ENCODE measurements around the gene NTM. TPM values are rescaled to one million over a fixed set of nuclear protein-coding genes. Genes with fewer than 3 reads are reported as not detected.

NTM gene
- polyA plus RNA-seq, 1 donor from 2014 or later = 39.4 TPM

DNA sequence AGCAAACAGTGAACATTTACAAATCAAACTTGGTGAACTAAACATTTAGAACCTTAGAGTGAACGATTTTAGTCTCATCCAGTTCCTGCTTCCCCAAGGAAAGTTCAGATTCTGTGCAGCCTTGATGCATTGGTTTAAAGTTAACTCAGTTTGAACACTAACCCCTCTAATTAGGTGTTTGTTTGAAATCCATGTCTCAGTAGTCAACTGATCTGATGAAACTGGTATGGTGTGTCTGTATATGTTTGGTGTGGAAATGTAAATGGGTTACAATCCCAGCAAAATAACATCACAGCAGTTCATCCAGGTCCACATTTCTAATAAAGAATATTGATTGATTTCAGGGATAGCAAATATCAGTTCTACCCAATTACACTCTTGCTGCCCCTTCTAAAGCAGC is 532.0 kb downstream of the NTM start (continued):
- TF ChIP-seq RAD21 (conservative IDR thresholded peaks at IDR 0.05) (no peak), MXI1 (conservative IDR thresholded peaks at IDR 0.05; ENCODE audit: poor library complexity, severe bottlenecking) (no peak)

DNA sequence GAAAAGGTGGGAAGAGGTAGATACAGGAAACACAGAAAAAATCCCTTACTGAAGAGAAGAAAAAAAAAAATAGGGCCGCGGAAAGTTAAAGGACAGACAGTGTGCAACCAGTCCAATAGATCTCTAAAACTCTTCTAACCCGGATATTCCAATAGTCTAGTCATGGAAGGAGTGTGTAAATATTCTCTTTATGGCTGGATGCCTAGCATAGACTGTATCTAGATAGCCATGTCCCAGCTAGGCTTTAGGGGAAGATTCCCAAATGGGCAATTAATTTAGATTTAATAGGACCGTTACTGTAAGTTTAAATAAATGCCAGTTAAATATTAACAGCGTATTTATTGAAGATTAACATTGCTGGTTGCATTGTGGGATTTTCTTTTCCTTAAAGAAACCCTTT is 532.7 kb downstream of the NTM start:
- Histone ChIP-seq H3K79me2 (replicated peaks; ENCODE audit: insufficient read depth, low read length) (no peaks in the 10 kb centered on the region), H3K4me3 (ENCODE audit: low read length) (no peak overlapping the region), H3K27ac (ENCODE audit: low read length) (no peak overlapping the region), H3K9ac (ENCODE audit: low read length) (no peak overlapping the region), H2AFZ (ENCODE audit: low read depth, low read length) (no peak overlapping the region), H3K36me3 (ENCODE audit: insufficient read depth, low read length) (no peaks in the 10 kb centered on the region), H3K9me3 (ENCODE audit: low read length) (no peaks in the 10 kb centered on the region), H3K27me3 (ENCODE audit: insufficient read depth, low read depth, low read length) (no peaks in the 10 kb centered on the region), H3K4me2 (ENCODE audit: low read length) (no peak overlapping the region), H4K20me1 (ENCODE audit: insufficient read depth) (no peaks in the 10 kb centered on the region), H3F3A (ENCODE audit: insufficient read depth, low read length, poor library complexity, severe bottlenecking) (no peaks in the 10 kb centered on the region), H3K9me2 (ENCODE audit: insufficient read depth, low read length) (no peaks in the 10 kb centered on the region)
- TF ChIP-seq, protein P1, sequence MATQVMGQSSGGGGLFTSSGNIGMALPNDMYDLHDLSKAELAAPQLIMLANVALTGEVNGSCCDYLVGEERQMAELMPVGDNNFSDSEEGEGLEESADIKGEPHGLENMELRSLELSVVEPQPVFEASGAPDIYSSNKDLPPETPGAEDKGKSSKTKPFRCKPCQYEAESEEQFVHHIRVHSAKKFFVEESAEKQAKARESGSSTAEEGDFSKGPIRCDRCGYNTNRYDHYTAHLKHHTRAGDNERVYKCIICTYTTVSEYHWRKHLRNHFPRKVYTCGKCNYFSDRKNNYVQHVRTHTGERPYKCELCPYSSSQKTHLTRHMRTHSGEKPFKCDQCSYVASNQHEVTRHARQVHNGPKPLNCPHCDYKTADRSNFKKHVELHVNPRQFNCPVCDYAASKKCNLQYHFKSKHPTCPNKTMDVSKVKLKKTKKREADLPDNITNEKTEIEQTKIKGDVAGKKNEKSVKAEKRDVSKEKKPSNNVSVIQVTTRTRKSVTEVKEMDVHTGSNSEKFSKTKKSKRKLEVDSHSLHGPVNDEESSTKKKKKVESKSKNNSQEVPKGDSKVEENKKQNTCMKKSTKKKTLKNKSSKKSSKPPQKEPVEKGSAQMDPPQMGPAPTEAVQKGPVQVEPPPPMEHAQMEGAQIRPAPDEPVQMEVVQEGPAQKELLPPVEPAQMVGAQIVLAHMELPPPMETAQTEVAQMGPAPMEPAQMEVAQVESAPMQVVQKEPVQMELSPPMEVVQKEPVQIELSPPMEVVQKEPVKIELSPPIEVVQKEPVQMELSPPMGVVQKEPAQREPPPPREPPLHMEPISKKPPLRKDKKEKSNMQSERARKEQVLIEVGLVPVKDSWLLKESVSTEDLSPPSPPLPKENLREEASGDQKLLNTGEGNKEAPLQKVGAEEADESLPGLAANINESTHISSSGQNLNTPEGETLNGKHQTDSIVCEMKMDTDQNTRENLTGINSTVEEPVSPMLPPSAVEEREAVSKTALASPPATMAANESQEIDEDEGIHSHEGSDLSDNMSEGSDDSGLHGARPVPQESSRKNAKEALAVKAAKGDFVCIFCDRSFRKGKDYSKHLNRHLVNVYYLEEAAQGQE (IDR thresholded peaks at IDR 0.05; ENCODE audit: borderline replicate concordance) = no peak
- TF ChIP-seq, protein P2, sequence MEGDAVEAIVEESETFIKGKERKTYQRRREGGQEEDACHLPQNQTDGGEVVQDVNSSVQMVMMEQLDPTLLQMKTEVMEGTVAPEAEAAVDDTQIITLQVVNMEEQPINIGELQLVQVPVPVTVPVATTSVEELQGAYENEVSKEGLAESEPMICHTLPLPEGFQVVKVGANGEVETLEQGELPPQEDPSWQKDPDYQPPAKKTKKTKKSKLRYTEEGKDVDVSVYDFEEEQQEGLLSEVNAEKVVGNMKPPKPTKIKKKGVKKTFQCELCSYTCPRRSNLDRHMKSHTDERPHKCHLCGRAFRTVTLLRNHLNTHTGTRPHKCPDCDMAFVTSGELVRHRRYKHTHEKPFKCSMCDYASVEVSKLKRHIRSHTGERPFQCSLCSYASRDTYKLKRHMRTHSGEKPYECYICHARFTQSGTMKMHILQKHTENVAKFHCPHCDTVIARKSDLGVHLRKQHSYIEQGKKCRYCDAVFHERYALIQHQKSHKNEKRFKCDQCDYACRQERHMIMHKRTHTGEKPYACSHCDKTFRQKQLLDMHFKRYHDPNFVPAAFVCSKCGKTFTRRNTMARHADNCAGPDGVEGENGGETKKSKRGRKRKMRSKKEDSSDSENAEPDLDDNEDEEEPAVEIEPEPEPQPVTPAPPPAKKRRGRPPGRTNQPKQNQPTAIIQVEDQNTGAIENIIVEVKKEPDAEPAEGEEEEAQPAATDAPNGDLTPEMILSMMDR (IDR thresholded peaks at IDR 0.05; ENCODE audit: poor library complexity, severe bottlenecking) = no peak
- TF ChIP-seq EZH2 (IDR thresholded peaks at IDR 0.05; ENCODE audit: borderline replicate concordance, insufficient read depth, low read length, poor library complexity, severe bottlenecking) (no peak), RAD21 (conservative IDR thresholded peaks at IDR 0.05) (no peak), MXI1 (conservative IDR thresholded peaks at IDR 0.05; ENCODE audit: poor library complexity, severe bottlenecking) (no peak), SMC3 (conservative IDR thresholded peaks at IDR 0.05; ENCODE audit: poor library complexity) (no peak)

DNA sequence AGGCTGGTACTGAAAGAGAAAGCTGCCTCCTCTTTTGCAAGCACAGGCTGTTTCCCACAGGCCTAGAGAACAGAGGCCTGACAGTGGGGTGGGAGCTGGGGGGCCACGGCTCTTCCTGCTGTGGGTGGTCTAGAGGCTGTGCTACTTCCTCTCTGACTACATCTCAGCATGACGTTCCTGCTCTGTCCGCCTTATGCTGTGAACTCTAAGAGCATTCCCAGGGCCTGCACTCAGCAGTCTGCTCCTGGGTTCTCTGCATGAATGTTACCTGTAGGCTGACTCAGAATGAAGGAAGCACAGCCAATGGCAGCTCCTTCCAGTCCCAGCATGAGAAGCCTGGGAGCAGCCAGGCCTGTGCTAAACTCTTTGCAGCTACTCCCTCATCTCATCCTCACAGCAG is 534.3 kb downstream of the NTM start:
- no peak overlapping the region for H2AFZ ChIP-seq (ENCODE audit: low read depth, low read length)
- no peak overlapping the region for H3K9ac ChIP-seq (ENCODE audit: low read length)
- H3K27ac ChIP-seq (ENCODE audit: low read length) = no peak overlapping the region
- no peaks in the 10 kb centered on the region for H3K9me2 ChIP-seq (ENCODE audit: insufficient read depth, low read length)
- no peaks in the 10 kb centered on the region for H3K27me3 ChIP-seq (ENCODE audit: insufficient read depth, low read depth, low read length)
- H3K9me3 ChIP-seq (ENCODE audit: low read length) = no peaks in the 10 kb centered on the region
- no peaks in the 10 kb centered on the region for H4K20me1 ChIP-seq (ENCODE audit: insufficient read depth)
- H3F3A ChIP-seq (ENCODE audit: insufficient read depth, low read length, poor library complexity, severe bottlenecking) = peaks cover under 1% of the 10 kb centered on the region
- H3K4me3 ChIP-seq (ENCODE audit: low read length) = no peak overlapping the region
- no peaks in the 10 kb centered on the region for H3K79me2 ChIP-seq (replicated peaks; ENCODE audit: insufficient read depth, low read length)
- TF ChIP-seq, protein P1 (IDR thresholded peaks at IDR 0.05; ENCODE audit: borderline replicate concordance) = no peak
- TF ChIP-seq, protein P2 (IDR thresholded peaks at IDR 0.05; ENCODE audit: poor library complexity, severe bottlenecking) = no peak
- TF ChIP-seq TAF1 (IDR thresholded peaks at IDR 0.05; ENCODE audit: low read depth) = no peak
- no peak for TF ChIP-seq MXI1 (conservative IDR thresholded peaks at IDR 0.05; ENCODE audit: poor library complexity, severe bottlenecking)
- no peak for TF ChIP-seq EP300 (conservative IDR thresholded peaks at IDR 0.05; ENCODE audit: poor library complexity, severe bottlenecking)
- TF ChIP-seq EZH2 (IDR thresholded peaks at IDR 0.05; ENCODE audit: borderline replicate concordance, insufficient read depth, low read length, poor library complexity, severe bottlenecking) = no peak
- TF ChIP-seq POLR2AphosphoS5 (IDR thresholded peaks at IDR 0.05) = no peak
- no peak for TF ChIP-seq RAD21 (conservative IDR thresholded peaks at IDR 0.05)
- no peak for TF ChIP-seq SMC3 (conservative IDR thresholded peaks at IDR 0.05; ENCODE audit: poor library complexity)
- H3K36me3 ChIP-seq (ENCODE audit: insufficient read depth, low read length) = no peaks in the 10 kb centered on the region
- no peak overlapping the region for H3K4me2 ChIP-seq (ENCODE audit: low read length)

Data from neural cell (in vitro differentiated cells).